Renal cortex interstitium (tissue), 11 donors: ENCODE results near the gene CRY1. TPM values are rescaled to one million over a fixed set of nuclear protein-coding genes. Genes with fewer than 3 reads are reported as not detected.
"Not testable (repeated sequence)": the region's sequence is repeated elsewhere in the genome, so short reads cannot be mapped to it uniquely, and the experiment has no call there.

Source experiments
- DNase-seq, 11 donors: peaks; one replicate each; pipeline ENCODE4 v3.0.0-alpha.2; 2013; ENCODE audit warnings: low read depth in 9 of 11, low spot score in 4 of 11; ENCODE audit errors: extremely low read depth in 1 of 11
- polyA plus RNA-seq, 3 donors: library from polyadenylated mRNA; unstranded; fragments of 120-200 nt; gene quantifications; one replicate each; pipeline ENCODE4 v1.2.1, GENCODE V29; 2013; ENCODE audit not compliant: insufficient read length in 3 of 3

Gene CRY1
- polyA plus RNA-seq, 3 donors = 27.8 to 35.0 (median 28.4) TPM

DNA sequence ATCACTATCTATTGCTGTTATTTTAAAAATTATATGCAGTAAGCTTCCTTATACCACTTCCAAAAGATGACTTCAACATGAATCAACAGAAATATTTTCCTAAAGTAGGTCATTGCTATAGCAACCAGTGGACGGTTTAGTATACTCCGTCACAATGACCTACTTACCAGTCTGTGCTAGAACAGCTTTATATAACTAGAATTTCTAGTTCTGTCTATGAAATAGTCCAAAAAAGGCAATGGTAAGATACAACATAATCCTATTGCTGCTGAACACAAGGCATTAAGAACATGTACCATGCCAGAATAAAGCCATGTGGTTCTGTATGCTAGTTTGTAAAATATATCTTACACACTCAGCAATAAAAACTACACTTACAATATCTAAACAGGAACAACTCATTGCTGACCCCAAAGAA is 65.7 kb downstream of the CRY1 start:
- DNase-seq = peak; percentile 22 to 73 (median 57)

- peak in 2 of 11 donors; percentile 6 to 13 for DNase-seq
Observed at GRCh38 chr12:107026806-107027635, 66.3 kb downstream of the CRY1 start.

DNA sequence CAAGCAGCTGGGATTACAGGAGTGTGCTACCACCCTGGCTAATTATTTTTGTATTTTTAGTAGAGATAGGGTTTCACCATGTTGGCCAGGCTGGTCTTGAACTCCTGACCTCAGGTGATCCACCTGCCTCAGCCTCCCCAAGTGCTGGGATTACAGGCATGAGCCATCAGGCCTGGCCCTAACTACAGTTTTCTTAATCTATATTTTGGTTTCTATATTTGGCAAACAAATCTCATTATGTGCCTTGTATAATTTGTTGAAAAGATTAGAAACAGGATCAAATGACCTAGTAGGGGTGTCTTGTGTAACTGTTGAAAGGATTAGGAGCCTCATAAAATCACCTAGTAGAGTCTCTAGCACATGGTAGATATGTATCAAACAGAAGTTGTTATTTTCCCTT is 67.0 kb downstream of the CRY1 start:
- not testable (repeated sequence) for DNase-seq

DNA sequence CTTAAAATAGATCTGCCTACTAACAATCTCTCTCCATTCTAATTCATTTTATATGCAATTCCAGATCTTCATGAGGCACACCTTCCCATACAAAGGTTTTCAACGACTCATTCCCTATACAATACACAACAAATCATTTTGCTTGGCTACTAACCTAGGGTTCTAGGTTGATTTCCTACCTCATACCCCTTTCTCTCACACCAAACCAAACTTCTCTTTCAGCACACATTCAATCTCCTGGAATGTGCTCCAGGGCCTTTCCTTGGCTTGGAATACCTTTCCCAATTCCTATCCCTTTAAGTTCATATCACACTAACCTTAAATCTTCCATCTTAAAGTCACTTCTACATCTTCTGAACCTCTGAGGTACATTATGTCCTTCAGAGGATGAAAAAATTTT is 67.7 kb downstream of the CRY1 start:
- DNase-seq = no peak

DNA sequence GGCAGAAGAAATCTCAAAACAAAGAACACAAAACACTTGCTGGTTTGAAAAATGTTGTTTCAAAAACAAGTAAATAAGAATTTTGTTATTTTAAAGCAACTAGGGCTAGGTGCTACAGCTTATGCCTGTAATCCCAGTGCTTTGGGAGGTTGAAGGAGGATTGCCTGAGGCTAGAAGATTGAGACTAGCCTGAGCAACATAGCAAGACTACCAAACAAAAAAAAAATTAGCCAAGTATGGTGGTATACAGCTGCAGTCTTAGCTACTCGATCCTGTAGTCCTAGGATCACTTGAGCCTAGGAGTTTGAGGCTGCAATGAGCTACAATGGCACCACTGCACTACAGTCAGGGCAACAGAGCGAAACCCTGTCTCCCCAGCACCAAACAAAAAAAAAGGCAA is 73.8 kb downstream of the CRY1 start:
- DNase-seq = no peak

DNA sequence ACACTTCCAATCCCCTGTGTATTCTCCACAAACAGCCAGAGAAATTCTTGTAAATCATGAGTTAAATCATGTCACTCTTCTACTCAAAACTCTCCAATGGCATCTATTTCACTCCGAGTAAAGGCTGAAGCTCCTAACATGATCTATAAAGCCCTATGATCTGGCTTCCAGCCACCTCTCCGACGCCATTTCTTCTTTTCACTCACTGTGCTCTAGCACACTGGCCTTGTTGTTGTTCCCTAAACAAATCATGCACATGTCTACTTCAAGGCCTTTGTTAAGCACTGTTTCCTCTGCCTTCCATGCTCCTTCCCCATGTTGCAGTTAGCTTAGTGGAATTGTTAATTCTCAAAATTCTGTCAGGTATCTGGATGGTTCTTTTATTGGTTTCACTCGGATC is 76.3 kb downstream of the CRY1 start:
- DNase-seq = no peak

- DNase-seq = no peak
Observed at GRCh38 chr12:107014055-107014454, 79.3 kb downstream of the CRY1 start.

GRCh38 chr12:107012736-107013425 is 80.5 kb downstream of the CRY1 start:
- no peak for DNase-seq

DNA sequence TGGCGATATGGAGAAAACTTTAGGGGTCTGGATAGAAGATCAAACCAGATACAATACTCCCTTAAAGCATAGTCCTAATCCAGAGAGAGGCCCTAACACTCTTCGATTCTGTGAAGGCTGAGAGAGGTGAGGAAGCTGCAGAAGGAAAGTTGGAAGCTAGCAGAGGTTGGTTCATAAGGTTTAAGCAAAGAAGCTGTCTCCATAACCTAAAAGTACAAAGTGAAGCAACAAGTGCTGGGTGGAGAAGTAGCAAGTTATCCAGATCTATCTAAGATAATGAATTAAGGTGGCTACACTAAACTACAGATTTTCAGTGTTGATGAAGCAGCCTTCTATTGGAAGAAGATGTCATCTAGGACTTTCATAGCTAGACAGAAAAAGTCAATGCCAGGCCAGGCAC is 81.8 kb downstream of the CRY1 start:
- no peak for DNase-seq

DNA sequence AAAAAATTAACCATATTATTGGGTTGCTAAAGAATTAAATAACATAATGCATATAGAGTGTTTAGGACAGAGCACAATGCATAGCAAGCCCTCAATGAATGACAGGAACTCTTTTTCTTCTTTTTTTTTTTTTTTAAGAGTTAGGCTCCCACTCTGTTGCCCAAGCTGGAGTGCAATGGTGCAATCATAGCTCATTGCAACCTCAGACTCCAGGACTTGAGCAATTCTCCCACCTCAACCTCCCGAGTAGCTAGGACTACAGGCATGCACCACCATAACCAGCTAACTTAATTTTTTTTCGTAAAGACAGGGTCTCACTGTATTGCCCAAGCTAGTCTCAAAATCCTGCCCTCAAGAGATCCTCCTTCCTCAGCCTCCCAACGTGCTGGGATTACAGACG is 85.9 kb downstream of the CRY1 start:
- no peak for DNase-seq

GRCh38 chr12:107002665-107003064 is 90.7 kb downstream of the CRY1 start:
- not testable (repeated sequence) for DNase-seq

GRCh38 chr12:106999446-106999845 is 93.9 kb downstream of the CRY1 start:
- no peak for DNase-seq

- no peak for DNase-seq
Observed at GRCh38 chr12:106997916-106998315, 95.4 kb downstream of the CRY1 start.

- DNase-seq = not testable (repeated sequence)
Observed at GRCh38 chr12:106996102-106996501, 97.2 kb downstream of the CRY1 start.

DNA sequence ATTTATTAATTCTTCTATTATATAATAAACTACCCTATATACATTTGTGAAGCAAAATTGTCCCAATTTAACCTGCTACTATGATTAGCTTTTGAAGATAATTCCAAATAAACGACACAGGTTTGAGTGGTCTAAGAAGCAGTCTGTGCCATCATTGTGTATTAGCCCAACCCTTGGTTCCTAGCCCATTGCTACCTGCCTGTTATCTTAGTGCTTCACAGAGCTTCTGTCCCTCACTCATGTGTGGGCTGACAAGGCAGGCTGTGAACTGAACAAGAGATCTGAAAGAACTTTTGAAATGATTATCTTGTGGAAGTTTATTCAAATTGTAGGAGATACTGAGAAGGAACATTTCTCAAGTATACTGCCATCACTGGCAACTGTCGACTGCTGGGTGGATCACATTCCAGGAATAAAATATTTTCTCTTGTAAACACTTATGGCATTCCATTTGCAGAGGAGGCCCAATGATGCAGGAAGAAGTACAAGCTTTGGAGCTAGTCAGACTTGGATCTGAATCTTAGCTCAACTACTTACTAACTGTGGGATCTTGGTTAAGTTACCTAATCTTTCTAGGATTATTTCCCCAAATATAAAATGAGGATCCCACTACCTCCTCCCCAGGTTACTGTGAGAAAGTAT is 98.6 kb downstream of the CRY1 start:
- DNase-seq = no peak

DNA sequence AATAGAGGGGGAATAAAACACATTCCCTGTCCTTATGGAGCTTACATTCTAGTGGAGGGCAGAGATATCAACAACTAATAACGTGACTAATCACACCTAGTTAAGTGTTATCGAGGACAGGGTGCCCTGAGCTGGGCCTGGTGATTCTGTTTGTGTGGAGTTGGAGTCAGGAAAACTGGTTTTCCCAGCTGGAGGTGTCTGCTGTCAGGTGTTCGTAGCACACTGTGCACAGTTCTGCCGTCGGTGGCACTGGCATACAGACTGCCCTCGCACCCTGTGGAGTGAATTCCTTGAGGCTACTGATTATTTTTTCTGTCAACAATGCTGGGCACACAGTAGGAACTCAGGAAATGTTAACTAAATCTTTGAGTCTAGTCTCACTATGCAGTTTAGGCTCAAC is 105.5 kb downstream of the CRY1 start:
- no peak for DNase-seq

DNA sequence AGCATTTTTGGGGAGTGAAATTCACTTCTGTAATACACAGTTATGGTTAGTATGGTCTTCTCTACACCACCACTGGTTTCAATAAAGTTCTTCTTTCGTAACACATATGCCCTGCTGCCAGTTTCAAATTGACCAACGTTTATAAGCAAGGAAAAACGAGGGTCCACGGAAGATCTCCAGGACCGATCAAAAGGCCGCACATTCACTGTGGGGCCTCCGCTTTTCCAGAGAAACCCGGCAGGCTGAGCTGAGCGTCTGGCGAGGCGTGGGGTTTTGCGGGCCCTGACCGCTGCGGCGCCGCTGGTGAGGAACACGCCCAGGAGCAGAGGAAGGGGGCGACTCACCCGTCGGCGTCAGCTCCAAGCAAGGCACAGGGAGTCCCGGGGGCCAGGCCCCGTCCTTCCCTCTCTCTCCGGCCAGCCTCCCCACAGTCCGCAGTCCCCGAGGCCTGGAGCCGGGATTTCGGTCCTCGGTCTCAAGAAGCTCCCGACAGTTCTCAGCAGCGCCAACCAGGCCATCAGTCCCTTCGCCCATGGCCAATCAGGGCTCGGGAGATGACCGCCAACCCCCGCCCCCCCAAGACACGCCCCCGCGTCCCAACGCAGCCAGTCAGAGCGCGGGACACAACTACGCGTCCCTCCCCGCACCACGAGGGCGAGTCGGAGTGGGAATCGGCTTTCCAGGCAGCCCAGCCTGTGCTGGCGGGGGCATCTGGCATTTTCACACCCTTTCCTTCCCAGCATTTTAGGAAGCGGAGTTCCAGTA is 106.5 kb downstream of the CRY1 start, which contains the start of gene MTERF2:
TSS of gene MTERF2 (minus strand) at position 522 of the 765 bp plus-strand sequence. CDS start 8,432 bp downstream, outside the sequence.
- DNase-seq = peak; percentile 73 to 93 (median 88)

- DNase-seq = no peak
Observed at GRCh38 chr12:106986135-106986534, 107.2 kb downstream of the CRY1 start.

DNA sequence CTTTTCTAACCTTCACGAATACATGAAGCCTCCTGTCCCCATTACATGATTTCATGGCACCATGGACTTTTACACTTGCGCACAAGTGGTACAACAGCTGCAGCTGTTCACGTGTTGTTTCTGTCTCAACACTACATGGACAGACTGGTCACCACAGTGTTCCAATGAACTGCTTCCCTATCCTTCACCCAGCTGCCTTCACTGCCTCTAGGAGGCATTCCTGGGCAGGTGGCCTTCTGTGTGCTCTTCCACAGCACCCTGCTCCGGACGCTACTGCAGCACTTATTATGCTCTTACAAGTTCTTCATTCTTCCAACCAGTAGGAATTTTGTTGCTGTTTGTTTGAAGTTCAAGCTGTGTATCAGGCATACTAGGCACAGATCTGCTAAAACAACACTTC is 107.9 kb downstream of the CRY1 start:
- no peak for DNase-seq
